ENCODE data around the gene ASMT.
"Not testable (repeated sequence)": the region's sequence is repeated elsewhere in the genome, so short reads cannot be mapped to it uniquely, and the experiment has no call there.

ASMT gene

GRCh38 chrX:1598021-1598875, 16.6 kb upstream of the ASMT start:
- no peak for DNase-seq

DNA sequence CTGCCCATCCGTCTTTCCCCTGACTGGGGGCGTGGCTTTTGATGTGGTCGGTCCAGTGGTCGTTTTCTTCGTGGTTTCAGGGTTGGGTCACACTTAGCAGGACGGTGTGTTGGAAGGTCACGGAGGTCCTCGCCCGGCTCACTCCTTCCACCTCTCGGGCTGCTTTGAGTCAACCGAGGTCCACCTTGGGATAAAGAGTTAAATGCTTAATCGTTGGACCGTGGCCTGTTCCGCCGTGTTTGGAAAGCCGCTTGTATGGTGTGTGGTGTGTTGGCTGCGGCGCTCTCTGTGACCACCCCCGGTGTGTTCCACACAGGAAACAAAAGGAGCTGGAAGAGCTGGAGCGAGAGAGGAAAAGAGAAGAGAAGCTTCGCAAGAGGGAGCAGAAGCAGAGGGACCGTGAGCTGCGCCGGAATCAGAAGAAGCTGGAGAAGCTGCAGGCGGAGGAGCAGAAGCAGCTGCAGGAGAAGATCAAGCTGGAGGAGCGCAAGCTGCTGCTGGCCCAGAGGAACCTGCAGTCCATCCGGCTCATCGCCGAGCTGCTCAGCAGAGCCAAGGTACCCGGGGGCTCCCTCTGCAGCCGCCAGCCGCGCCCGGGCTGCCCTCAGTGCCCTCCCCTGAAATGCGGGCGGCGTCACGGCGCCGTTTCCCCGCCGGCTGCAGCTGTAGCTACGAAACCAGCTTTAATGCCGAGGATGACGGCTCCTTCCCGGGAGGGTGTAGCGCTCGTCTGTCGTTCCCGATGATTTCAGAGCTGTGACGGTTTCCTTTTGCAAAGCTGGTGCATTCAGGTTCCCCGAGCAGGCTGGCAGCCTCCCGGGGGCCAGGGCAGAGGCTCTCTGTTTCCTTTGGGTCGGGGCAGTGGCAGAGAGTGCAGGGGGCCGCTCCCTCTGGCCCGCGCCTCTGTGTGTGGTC, 15.7 kb upstream of the ASMT start:
- DNase-seq = no peak

DNA sequence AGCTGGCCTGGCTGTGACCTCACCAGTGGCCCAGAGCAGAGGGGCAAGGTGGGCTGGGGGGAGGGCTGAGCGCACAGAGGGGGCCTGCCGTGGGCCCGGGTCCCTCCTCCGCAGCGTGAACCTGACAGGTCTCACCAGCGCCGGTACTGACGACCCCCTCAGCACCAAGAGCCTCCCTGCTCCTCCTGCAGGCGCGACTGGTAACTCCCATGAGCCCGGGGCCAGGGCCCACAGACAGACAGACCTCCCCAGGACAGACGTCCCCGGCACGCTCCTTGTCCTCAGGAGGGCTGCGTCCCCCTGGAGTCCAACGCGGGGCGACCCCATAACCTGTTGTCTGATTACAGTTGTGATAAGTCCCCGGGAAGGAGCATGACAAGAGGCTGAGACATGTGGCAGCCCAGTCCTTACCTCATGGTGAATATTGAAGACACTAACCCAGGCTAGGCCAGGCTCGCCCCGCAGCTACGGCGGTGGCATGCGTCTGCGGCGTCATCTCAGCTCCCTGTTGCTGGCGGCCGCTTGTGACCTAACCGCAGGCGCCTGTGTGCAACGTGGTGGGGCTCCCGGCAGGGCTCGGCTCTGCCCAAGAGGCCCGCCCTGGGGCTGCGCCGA, 15.0 kb upstream of the ASMT start:
- DNase-seq = no peak

- no peak for DNase-seq
These were observed 14.3 kb upstream of the ASMT start for GRCh38 chrX:1600406-1601050.

DNA sequence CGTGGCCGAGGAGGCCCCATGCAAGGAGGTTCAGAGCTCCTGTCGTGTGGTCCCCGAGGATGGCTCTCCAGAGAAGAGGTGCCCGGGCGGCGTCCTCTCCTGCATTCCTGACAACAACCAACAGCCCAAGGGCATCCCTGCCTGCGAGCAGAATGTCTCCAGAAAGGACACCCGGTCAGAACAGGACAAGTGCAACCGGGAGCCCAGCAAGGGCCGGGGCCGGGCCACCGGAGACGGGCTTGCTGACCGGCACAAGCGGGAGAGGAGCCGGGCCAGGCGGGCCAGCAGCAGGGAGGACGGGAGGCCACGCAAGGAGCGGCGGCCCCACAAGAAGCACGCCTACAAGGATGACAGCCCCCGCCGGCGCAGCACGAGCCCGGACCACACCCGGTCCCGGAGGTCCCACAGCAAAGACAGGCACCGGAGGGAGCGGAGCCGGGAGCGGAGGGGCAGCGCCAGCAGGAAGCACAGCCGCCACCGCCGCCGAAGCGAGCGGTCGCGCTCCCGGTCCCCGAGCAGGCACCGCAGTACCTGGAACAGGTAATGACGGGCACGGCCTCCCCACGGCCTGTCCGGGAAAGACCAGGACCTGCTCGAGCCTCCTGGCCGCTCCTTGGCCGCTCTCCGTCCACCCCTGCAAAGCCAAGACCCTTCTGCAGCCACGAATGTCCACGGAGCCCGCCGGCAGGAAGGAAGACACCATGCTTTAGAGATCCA, 13.7 kb upstream of the ASMT start:
- DNase-seq = no peak

DNA sequence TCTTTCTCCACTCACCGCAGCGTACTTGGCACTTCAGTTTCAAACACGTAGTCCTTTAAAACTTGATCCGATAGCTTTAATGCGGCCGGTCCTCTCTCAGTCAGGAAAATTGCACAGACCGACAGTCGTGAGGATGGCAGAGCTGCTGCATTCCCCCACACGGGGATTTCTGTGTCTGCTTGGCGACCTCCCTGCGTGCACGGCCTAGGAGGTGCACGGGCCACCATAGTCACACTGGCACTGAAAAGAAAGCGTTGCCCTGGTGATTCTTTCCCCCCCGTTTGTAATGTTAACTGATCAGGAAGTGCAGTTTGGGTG, 13.1 kb upstream of the ASMT start:
- DNase-seq = no peak

GRCh38 chrX:1602299-1602698, 12.6 kb upstream of the ASMT start:
- no peak for DNase-seq

- no peak for DNase-seq
These were observed 8.4 kb upstream of the ASMT start for GRCh38 chrX:1606496-1606895.

DNA sequence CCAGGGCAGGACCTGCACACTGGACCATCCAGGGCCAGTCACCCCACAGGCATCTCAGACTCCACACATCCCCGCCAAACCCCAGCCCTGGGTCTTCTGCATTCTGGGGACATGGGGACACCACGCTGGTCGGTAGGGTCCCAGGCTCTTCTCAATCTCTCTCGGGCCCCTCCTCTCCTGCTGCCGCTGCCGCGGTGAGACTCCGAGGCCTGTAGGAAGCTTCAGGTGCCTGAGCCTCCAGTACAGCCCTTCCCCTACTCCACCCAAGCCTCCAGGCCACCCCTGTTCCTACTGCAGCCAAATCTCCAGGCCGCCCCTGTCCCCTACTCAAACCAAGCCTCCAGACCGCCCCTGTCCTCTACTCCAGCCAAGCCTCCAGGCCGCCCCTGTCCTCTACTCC, 5.5 kb upstream of the ASMT start:
- DNase-seq = no peak

DNA sequence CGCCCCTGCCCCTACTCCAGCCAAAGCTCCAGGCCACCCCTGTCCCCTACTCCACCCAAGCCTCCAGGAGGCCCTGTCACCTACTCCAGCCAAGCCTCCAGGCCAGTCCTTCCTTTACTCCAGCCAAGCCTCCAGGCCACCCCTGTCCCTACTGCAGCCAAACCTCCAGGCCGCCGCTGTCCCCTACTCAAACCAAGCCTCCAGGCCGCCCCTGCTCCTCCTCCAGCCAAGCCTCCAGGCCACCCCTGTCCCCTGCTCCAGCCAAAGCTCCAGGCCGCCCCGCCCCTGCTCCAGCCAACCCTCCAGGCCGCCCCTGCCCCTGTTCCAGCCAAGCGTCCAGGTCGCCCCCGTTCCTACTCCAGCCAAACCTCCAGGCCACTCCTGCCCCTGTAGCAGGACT, 5.1 kb upstream of the ASMT start:
- DNase-seq = no peak

DNA sequence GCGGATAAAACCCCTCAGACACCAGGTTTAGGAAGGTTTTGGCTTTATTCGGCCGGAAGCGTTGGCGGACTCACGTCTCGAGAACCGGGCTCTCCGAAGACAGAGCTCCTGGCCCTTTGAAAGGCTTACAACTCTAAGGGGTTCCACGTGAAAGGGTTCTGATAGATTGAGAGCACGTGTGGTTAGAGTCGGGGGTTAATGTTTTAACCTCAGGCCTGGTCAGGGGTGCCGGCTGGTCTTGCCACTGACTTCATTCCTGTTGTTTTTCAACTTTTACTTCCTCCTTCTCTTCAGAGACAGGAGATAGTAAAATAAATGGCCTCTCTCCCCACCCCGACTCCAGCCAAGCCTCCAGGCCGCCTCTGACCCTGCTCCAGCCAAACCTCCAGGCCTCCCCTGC, 4.7 kb upstream of the ASMT start:
- DNase-seq = no peak

DNA sequence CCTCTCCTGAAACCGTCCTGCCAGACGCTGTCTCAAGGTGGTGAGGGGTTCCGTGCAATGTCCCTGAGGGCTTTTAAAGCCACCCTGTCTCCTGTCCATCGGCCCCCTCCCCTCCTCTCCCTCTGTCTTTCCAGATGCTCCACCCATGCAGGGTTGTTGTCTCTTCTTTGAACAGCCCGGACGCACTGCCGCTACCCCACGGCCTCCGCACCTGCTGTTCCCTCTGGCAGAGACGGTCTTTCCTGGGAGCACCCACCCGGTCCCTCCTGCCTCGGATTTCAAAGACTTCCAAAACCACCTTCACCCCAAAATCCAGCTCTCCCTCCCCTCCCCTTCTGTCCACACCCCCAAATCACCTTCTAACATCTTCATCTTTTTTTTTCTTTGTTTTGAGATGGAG, 4.1 kb upstream of the ASMT start:
- no peak for DNase-seq

GRCh38 chrX:1612641-1613286, 2.1 kb upstream of the ASMT start:
- no peak for DNase-seq

DNA sequence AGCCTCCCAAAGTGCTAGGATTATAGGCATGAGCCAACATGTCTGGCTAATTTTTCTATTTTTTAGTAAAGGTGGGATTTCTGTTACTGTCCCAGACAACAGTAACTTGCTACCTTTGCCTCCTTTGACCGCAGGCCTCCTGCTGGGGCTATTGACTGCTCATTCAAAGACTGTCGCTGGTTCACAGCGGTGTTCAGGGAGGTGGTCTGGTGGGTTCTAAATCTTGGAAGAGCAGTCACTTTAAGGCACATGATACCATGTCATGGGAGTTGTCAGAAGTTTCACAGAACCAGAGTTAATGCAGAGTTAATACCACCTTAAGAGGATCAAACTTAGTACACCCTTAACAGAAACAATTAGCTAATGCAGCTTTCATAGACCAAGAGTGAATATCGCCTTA, 3.8 kb downstream of the ASMT start:
- no peak for DNase-seq

- no peak for DNase-seq
These were observed 8.8 kb downstream of the ASMT start for GRCh38 chrX:1623691-1624090.

DNA sequence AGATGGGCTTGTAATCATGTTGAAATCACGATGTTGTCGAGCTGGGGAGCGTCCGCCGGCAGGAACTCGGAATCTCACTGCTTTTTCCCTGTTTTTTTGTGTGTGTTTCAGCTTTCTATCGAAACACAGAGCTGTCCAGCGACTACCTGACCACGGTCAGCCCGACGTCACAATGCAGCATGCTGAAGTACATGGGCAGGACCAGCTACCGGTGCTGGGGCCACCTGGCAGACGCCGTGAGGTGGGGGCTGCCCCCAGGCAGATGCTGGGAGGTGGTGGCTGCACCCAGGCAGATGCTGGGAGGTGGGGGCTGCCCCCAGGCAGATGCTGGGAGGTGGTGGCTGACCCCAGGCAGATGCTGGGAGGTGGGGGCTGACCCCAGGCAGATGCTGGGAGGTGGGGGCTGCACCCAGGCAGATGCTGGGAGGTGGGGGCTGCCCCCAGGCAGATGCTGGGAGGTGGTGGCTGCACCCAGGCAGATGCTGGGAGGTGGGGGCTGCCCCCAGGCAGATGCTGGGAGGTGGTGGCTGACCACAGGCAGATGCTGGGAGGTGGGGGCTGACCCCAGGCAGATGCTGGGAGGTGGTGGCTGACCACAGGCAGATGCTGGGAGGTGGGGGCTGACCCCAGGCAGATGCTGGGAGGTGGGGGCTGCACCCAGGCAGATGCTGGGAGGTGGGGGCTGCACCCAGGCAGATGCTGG, 9.4 kb downstream of the ASMT start:
- DNase-seq = not testable (repeated sequence)

DNA sequence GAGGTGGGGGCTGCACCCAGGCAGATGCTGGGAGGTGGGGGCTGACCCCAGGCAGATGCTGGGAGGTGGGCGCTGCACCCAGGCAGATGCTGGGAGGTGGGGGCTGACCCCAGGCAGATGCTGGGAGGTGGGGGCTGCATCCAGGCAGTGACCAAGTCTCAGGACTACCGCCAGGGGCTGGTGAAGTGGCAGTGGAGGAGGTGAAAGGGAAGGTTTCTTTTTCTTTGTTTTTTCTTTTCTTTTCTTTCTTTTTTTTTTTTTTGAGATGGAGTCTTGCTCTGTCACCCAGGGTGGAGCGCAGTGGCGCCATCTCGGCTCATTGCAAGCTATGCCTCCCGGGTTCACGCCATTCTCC, 10.0 kb downstream of the ASMT start:
- DNase-seq = not testable (repeated sequence)

GRCh38 chrX:1629244-1629643, 14.4 kb downstream of the ASMT start:
- DNase-seq = no peak

DNA sequence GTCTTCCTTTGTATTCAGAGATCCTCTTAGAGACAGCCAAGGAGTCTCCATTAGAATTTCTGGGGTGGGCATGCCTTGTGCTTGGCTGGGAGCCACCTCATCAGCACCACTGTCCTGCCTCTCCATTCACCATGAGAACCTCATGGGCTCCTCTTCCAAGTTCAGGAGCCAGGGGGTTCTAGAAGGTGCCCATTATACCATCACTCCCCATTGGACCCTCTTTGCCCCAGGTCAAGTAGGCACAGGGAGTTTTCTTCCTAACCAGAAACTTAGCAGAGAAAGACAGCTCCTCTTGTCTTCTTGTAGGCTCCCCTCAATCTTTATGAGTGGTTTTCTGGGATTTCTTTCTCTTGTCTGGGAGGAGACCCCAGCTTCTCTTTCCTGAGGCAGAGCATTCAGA, 31.1 kb downstream of the ASMT start:
- no peak for DNase-seq

GRCh38 chrX:1649621-1650020, 34.8 kb downstream of the ASMT start:
- no peak for DNase-seq

GRCh38 chrX:1652011-1652811, 37.4 kb downstream of the ASMT start:
- peak in 1 of 2 experiments; percentile 18 for DNase-seq
